ENCODE results near the gene GABBR2. TPM values are rescaled to one million over a fixed set of nuclear protein-coding genes. Genes with fewer than 3 reads are reported as not detected.

Gene GABBR2
- total RNA-seq, 1 experiment from 2014 or later = 7.3 TPM

DNA sequence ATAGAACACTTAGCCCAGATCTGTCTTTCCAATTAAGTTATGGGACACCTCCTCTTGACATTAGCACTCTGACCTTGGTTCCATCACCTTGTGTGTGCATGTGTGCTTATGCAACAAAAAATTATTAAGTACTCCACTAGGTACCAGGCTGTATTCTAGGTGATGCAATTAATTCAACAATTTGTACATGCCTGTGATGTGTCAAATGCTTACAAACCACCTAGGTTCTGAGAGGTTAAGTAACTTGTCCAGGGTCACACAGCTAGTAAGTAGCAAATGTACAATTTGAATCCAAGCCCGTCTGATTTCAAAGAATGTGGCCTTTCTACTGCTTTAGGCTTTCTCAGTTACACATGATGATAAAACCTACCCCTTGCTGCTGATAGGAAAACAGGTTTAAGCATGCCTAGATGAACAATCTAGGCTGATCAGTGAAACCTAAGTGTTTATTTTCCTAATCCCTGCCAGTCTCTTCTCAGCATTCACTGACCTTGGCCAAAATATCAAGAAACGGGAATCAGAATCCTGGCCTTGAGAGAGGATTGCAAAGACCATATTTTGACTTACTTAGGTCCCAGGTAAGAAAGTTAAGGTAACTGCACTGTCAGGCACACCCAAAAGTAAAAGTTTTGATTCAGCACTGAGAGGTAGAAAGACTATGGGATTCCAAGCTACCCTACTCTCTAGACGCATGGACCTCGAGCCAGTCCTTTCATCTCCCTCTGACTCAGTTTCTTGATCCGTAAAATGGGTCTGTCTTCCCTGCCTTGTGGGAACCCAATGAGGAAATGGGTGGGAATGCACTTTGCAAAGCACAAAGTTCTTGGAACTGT, 454.3 kb downstream of the GABBR2 start:
- no peak for DNase-seq (ENCODE audit: extremely low read depth, low read depth)

DNA sequence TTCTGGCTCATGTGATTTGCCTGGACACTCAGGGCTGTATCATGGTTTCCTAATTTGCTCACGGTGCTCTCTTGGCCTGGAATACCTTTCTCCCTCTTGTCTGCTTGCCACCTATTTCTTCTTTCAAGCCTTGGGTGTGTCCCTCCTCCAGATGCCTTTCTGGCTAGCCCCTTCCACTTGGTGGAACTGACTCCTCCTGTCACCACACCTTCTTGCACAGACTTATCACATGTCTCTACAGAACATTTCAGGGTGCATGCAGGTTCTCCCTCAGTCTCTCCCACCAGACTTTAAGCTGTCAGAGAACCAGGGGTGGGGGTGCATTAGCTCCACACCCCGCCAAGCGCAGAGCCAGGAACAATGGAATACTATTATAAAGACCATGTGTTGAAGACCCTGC, 455.2 kb downstream of the GABBR2 start:
- no peak for DNase-seq (ENCODE audit: extremely low read depth, low read depth)

DNA sequence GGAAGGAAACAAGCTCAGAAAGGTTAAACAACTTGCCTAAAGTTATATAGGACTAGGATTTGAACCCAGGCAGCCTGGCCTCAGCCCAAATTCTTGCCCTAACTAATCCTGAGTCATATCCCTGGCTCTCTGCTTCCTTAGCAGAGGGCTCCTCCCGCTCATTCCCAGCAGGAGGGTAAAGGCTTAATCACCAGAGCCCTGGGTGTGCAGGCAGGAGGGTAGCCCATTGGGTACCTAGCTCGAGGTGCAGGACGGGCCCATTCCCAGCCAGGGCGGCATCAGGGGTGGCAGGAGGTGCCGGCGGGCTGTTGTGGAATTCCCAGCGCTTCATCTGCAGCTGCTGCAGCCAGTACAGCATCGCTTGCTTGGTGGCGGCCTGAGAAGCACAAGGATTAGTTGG, 457.2 kb downstream of the GABBR2 start:
- peak; percentile 57 for DNase-seq (ENCODE audit: extremely low read depth, low read depth)

DNA sequence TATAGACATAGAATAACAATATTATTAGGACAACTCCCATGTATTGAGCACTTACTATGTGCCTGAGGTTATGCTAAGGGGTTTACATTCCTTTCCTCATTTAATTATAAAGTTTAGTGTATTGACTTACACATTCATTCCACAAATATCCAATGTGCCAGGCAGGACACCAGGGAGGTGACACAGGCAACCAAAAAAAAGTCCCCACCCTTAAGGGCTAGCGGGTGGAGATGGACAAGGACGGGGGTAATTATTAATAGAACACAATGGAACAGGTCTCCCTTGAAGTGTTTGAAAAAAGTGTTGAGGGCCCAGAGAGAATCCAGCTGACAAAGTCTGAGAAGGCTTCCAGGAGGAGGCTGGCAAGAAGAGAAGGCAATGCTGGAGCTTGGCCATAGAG, 459.0 kb downstream of the GABBR2 start:
- no peak for DNase-seq (ENCODE audit: extremely low read depth, low read depth)

DNA sequence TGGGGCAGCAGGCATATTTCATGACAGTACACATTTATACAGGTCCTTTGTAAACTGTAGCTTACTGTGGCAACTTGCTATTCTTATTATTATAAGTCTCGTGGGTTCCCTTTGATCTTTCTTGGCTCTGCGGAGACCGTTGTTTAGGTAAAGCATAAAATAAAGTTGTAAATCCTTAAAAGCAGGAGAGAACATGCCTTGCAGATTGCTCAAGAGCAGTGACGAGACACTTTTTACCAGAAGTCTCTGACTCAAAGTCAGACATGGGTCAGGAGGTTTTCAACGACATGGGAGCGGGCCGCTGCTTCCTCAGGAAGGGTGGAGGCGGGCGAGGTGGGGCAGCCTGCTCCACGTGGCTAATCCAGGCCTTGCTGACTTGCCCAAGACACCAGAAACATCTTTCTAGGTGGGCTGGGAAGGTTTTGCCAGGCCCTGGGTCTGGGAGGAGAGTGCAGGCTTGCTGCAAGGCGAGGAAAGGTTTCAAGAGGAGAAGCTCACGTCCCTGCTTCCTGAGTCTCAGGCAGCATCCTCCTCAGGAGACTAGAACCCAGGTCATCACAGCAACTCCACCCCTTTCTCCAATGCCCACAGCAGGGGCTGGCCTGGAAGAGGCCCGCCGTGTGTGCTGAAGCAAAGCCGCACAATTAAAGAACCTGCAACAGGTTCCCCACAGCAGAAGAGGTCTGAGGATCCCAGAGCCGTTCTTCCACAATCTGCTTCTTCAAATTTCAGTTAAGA, 459.8 kb downstream of the GABBR2 start:
- DNase-seq (ENCODE audit: extremely low read depth, low read depth) = peak; percentile 52

DNA sequence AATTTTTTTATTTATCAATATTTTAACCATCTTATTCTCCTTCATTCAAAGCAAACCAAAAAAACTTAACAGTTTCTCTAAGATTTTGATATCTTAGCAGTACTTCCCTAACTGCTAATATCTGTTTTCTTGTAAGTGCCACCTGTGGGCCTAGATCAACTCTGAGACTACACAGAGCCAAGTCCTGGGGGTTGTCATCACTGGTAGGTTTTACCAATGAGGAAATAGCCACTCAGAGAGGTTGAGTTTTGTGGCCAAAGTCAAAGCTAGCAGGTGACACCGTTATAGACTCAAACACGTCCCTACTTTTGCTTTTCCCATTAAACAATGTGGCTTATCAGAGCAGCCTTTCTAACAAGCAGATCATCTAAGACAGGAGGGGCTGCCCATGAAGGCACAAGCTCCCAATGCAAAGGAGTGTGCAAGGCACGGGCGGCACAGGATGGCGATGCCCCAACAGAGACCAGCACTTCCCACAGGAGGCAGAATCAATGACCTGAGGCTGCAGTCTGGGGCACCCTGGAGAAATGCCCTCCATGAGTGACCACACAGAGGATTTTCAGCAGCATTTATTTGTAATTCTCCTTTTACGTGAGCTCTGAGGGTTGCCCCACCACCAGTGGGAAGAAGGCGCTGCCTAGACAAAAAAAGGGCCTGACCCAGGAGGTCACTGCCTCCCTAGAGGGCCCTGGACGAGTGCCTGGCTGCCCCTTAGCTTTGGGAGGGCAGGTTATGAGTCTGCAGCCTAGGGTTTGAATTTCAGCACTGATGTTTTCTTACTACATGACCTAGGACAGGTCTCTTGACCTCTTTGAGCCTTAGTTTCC, 460.7 kb downstream of the GABBR2 start:
- DNase-seq (ENCODE audit: extremely low read depth, low read depth) = no peak

DNA sequence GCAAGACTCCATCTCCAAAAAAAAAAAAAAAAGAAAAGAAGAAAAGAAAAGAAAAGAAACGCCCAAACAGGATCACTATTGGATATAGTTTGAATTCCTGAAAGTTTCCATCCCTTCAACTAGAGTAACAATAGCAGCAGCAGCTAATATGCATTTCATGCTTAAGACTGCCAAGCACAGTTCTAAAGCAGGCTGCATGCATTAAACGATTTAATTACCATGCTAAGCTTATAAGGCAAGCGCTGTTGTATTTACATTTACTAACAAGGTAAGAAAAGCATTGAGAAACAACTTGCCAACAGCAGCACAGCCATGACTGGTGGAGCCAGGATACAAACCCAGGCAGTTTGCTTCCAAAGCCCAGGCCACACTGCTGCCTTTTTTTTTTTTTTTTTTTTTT, 466.3 kb downstream of the GABBR2 start:
- no peak for DNase-seq (ENCODE audit: extremely low read depth, low read depth)

DNA sequence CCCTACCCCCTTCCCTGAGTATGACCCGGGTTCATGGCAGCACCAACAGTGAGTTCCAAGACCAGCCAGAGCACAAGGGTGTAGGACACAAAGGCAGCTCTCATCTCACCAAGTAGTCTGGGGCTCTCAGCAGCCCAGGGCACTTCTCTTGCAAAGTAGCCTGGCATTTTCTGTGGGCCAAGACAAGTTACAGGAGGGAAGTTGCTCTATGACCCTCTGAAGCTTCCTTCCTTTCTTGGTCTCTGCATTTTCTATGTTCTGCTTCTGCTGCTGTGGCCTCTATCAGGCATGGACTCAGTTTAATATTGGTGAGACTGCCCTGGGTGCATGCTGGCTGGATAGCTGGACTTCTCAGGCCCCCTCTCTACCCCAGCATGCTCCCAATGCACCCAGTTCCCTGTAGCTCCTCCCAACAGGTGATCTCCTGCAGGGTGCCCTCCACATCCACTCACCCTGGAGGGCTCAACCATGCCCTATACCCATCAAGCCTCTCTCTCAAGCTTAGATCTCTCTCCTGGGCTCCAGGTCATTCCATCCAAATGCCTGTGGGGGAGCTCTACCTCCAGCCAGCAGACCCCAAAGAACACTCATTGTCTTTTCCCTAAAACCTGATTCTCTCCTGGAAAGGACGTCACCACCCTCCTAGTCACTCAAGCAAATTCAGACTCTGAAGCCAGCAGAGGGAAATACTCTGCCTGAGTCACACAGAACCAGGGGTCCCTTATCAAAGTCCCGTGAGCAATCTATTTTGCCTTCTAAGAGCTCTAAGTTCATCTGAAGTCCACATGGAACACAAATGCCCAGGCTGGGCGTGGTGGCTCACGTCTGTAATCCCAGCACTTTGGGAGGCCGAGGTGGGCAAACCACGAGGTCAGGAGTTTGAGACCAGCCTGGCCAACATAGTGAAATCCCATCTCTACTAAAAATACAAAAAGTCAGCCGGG, 467.1 kb downstream of the GABBR2 start:
- no peak for DNase-seq (ENCODE audit: extremely low read depth, low read depth)

DNA sequence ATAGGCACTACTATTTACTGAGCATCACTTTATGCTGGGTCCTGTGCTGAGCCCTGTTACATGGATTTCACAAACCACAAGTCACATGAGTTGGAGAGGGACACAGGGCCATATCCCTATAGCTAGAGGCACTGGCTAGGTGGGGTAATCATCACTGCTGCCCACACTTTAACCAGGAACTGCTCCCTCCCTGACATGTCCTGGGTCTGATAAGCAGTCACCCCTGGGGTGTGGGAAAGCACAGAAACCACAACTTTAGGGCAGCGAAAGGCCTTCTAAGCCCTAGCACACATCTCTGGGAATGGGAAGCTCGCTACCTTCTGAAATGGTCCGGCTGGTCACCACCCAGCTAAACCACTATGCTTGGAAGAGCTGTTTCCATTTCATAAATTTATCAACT, 468.3 kb downstream of the GABBR2 start:
- DNase-seq (ENCODE audit: extremely low read depth, low read depth) = no peak

Other genes with a start within 250 kb of the GABBR2 start
- gene ANKS6, start 87.6 kb upstream of the GABBR2 start, total RNA-seq (2014; rRNA removed; shearing (Covaris generic)) = 22.9 and 32.2 TPM in 2 replicates
- gene GALNT12, start 98.7 kb upstream of the GABBR2 start, total RNA-seq (2014; rRNA removed; shearing (Covaris generic)) = 8.6 and 8.8 TPM in 2 replicates
- 0.89 and 1.0 TPM in 2 replicates for gene COL15A1, start 235.0 kb upstream of the GABBR2 start, total RNA-seq (2014; rRNA removed; shearing (Covaris generic))

Data from NCI-H460 (cell line).